ENCODE measurements around the gene SPATS2L. TPM values are rescaled to one million over a fixed set of nuclear protein-coding genes. Genes with fewer than 3 reads are reported as not detected.

SPATS2L gene
- total and polyA plus RNA-seq, 2 donors (not counting 1 experiment from before 2014, with no cell fraction given), result 0.27 to 0.44 TPM

- Histone ChIP-seq H3K4me2 (replicated peaks; ENCODE audit: low read depth, low read length, poor library complexity, severe bottlenecking) (no peak overlapping the region), H3K27me3 (replicated peaks in 1 of 4; ENCODE audit: control extremely low read depth in 1 of 4, control insufficient read depth in 3 of 4, insufficient read depth in 4 of 4, low read length in 3 of 4) (no peaks in the 10 kb centered on the region), H3K27ac (ENCODE audit: low read length in 2 of 2) (no peak overlapping the region), H3K36me3 (replicated peaks in 1 of 2; ENCODE audit: control extremely low read depth in 1 of 2, control insufficient read depth in 1 of 2, extremely low read depth in 1 of 2, insufficient read depth in 2 of 2, low read length in 1 of 2) (peaks cover 5 to 6% of the 10 kb centered on the region in 2 experiments), H3K9me3 (ENCODE audit: control extremely low read depth in 1 of 3, control insufficient read depth in 2 of 3, insufficient read depth in 1 of 3, low read length in 2 of 3) (no peaks in the 10 kb centered on the region), H3K4me1 (ENCODE audit: control insufficient read depth in 2 of 2, insufficient read depth in 2 of 2, low read length in 2 of 2) (no peaks in the 10 kb centered on the region), H2AFZ (ENCODE audit: insufficient read depth, low read depth, low read length, poor library complexity, severe bottlenecking) (no peak overlapping the region), H4K20me1 (ENCODE audit: control insufficient read depth, insufficient read depth, low read length, poor library complexity, severe bottlenecking) (no peaks in the 10 kb centered on the region), H3K79me2 (ENCODE audit: control insufficient read depth, insufficient read depth, low read length) (no peaks in the 10 kb centered on the region), H3K9ac (ENCODE audit: low read length) (no peak overlapping the region), H3K4me3 (ENCODE audit: control extremely low read depth in 1 of 5, extremely low read depth in 1 of 5, insufficient read depth in 1 of 5, low read depth in 2 of 5, low read length in 4 of 5) (no peak overlapping the region)
- ChIA-PET POLR2A (no interaction called here), CTCF (interaction anchor here (0.7 to 3.5 kb wide), 4 partner anchors 9 to 505 kb away, joined by 3 to 22 read pairs (median 8); no protein-coding TSS in a partner anchor)
- Mint-ChIP-seq H3K27me3 (peaks cover 8% of the 10 kb centered on the region), H3K9me3 (ENCODE audit: insufficient read depth) (no peaks in the 10 kb centered on the region), H3K4me1 (no peaks in the 10 kb centered on the region), H3K4me3 (no peak overlapping the region), H3K27ac (no peak overlapping the region)
- WGBS (ENCODE audit: insufficient coverage), result 100% methylated on average over 2 of the region's 3 CpGs
- DNase-seq (no peak), ATAC-seq (ENCODE audit: low read depth) (no peak)
- TF ChIP-seq EZH2 (IDR thresholded peaks at IDR 0.05; ENCODE audit: borderline replicate concordance, insufficient read depth, low read depth, low read length, poor library complexity, severe bottlenecking), result no peak
- no peak for TF ChIP-seq CTCF (IDR thresholded peaks at IDR 0.05)
- intact Hi-C loops (cut with micrococcal nuclease), result loop anchor here (5.0 kb wide), 1 partner anchor 778 kb away; no protein-coding TSS in a partner anchor
Measured at GRCh38 chr2:200484934-200485333, 178.4 kb downstream of the SPATS2L start.

DNA sequence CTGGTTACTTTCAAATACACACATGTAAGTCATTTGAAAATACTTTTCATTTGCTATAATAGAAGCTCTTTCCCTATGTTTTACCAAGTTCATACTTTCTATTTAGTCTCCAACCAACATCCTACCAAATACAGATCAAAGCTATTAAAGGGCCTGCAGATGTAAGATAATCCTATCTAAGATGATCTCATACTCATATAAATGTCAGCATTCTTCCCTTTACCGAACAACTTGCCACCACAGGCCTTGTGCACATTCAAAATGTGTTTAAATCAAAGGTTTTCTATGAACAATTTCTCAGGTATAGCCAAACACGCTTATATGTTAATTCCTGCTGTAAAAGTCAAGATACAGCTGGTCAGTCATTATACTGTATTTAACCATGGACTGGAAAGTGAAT is 180.0 kb downstream of the SPATS2L start:
- ChIA-PET CTCF (interaction anchor here (1.1 to 1.3 kb wide), 2 partner anchors 10 to 15 kb away, joined by 4 read pairs; no protein-coding TSS in a partner anchor), POLR2A (no interaction called here)
- Histone ChIP-seq H4K20me1 (ENCODE audit: control insufficient read depth, insufficient read depth, low read length, poor library complexity, severe bottlenecking) (no peaks in the 10 kb centered on the region), H3K9ac (ENCODE audit: low read length) (no peak overlapping the region), H3K4me3 (ENCODE audit: control extremely low read depth in 1 of 5, extremely low read depth in 1 of 5, insufficient read depth in 1 of 5, low read depth in 2 of 5, low read length in 4 of 5) (no peak overlapping the region), H3K4me2 (replicated peaks; ENCODE audit: low read depth, low read length, poor library complexity, severe bottlenecking) (no peak overlapping the region), H2AFZ (ENCODE audit: insufficient read depth, low read depth, low read length, poor library complexity, severe bottlenecking) (no peak overlapping the region), H3K27me3 (replicated peaks in 1 of 4; ENCODE audit: control extremely low read depth in 1 of 4, control insufficient read depth in 3 of 4, insufficient read depth in 4 of 4, low read length in 3 of 4) (no peaks in the 10 kb centered on the region), H3K36me3 (replicated peaks in 1 of 2; ENCODE audit: control extremely low read depth in 1 of 2, control insufficient read depth in 1 of 2, extremely low read depth in 1 of 2, insufficient read depth in 2 of 2, low read length in 1 of 2) (peaks cover 11 to 20% of the 10 kb centered on the region in 2 experiments), H3K4me1 (ENCODE audit: control insufficient read depth in 2 of 2, insufficient read depth in 2 of 2, low read length in 2 of 2) (no peaks in the 10 kb centered on the region), H3K27ac (ENCODE audit: low read length in 2 of 2) (no peak overlapping the region), H3K9me3 (ENCODE audit: control extremely low read depth in 1 of 3, control insufficient read depth in 2 of 3, insufficient read depth in 1 of 3, low read length in 2 of 3) (no peaks in the 10 kb centered on the region), H3K79me2 (ENCODE audit: control insufficient read depth, insufficient read depth, low read length) (no peaks in the 10 kb centered on the region)
- intact Hi-C loops (cut with micrococcal nuclease), result no loop called here
- Mint-ChIP-seq H3K27me3 (peaks cover 8% of the 10 kb centered on the region), H3K9me3 (ENCODE audit: insufficient read depth) (no peaks in the 10 kb centered on the region), H3K4me3 (no peak overlapping the region), H3K27ac (no peak overlapping the region), H3K4me1 (no peaks in the 10 kb centered on the region)
- WGBS (ENCODE audit: insufficient coverage), result no CpG with 5 or more reads among the region's 2 CpGs
- no peak for ATAC-seq (ENCODE audit: low read depth)
- DNase-seq, result no peak
- TF ChIP-seq EZH2 (IDR thresholded peaks at IDR 0.05; ENCODE audit: borderline replicate concordance, insufficient read depth, low read depth, low read length, poor library complexity, severe bottlenecking), result no peak
- TF ChIP-seq CTCF (IDR thresholded peaks at IDR 0.05), result no peak
